Measurements from ENCODE around the gene FMO2. TPM values are rescaled to one million over a fixed set of nuclear protein-coding genes. Genes with fewer than 3 reads are reported as not detected.

FMO2 gene
- total RNA-seq, 1 donor from 2014 or later: 0.24 TPM

- H3K27me3 Mint-ChIP-seq (ENCODE audit: unreplicated experiment): peaks cover 11% of the 10 kb centered on the region
- H3K4me1 Mint-ChIP-seq (ENCODE audit: unreplicated experiment): peaks cover 12% of the 10 kb centered on the region
- H3K4me3 Mint-ChIP-seq (ENCODE audit: unreplicated experiment): no peak overlapping the region
- peaks cover 2% of the 10 kb centered on the region for H3K36me3 Mint-ChIP-seq (ENCODE audit: unreplicated experiment)
- no peak overlapping the region for H3K27ac Mint-ChIP-seq (ENCODE audit: unreplicated experiment)
- no peak for TF ChIP-seq CTCF (IDR thresholded peaks at IDR 0.05)
- peaks cover 3% of the 10 kb centered on the region for H3K9me3 Mint-ChIP-seq (ENCODE audit: unreplicated experiment)
- no peak for DNase-seq (ENCODE audit: extremely low spot score, unreplicated experiment)
These were observed 24.9 kb upstream of the FMO2 start for GRCh38 chr1:171160211-171160610.

DNA sequence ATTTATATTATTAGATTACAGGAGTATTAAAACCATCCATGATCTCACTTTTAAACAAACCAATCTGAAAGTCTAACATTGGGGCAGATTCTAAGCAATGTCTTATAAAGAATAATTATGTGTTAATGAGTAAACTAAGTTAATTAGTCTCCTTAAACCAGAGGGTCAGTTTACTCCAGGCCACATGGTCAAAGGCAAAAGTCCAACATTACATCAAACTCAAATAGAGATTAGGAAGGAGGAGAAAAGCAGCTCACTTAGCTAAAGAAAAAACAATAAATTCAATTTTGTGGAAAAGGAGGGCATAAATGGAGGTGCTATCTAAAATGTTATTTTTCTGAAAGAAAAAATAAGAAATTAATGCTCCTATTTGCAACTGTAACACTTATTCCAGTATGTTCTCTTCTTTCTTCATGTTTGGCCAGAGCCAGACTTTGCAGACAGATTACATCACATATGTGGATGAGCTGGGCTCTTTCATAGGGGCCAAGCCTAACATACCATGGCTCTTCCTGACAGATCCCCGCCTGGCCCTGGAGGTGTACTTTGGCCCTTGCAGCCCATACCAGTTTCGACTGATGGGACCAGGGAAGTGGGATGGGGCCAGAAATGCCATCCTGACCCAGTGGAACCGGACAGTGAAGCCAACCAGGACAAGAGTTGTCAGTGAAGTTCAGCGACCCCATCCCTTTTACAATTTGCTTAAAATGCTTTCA lies 24.3 kb upstream of the FMO2 start:
- TF ChIP-seq CTCF (IDR thresholded peaks at IDR 0.05): no peak
- Mint-ChIP-seq H3K27ac (ENCODE audit: unreplicated experiment) (no peak overlapping the region), H3K27me3 (ENCODE audit: unreplicated experiment) (peaks cover 11% of the 10 kb centered on the region), H3K4me3 (ENCODE audit: unreplicated experiment) (no peak overlapping the region), H3K36me3 (ENCODE audit: unreplicated experiment) (peaks cover 5% of the 10 kb centered on the region), H3K4me1 (ENCODE audit: unreplicated experiment) (peaks cover 12% of the 10 kb centered on the region), H3K9me3 (ENCODE audit: unreplicated experiment) (peaks cover 3% of the 10 kb centered on the region)
- no peak for DNase-seq (ENCODE audit: extremely low spot score, unreplicated experiment)

DNA sequence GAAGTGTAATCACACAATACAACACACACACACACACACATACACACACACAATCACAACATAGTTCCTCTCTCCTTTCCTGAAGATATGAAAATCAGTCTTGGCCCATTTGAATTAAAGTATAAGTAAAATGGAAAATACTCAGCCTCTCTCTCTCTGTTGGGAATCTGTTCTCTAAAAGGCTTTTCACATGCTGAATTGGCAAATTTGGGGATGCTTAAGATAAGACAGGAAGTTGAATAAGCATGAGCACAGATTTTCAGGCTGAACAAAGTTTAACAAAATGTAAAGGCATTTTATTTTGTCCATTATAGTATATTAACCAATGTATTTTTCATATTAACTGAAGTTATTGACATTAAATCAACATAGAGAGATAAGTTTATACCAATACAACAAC lies 23.7 kb upstream of the FMO2 start:
- Mint-ChIP-seq H3K27me3 (ENCODE audit: unreplicated experiment) (peaks cover 7% of the 10 kb centered on the region), H3K4me3 (ENCODE audit: unreplicated experiment) (no peak overlapping the region), H3K9me3 (ENCODE audit: unreplicated experiment) (peaks cover 3% of the 10 kb centered on the region), H3K36me3 (ENCODE audit: unreplicated experiment) (peaks cover 5% of the 10 kb centered on the region), H3K27ac (ENCODE audit: unreplicated experiment) (no peak overlapping the region), H3K4me1 (ENCODE audit: unreplicated experiment) (peaks cover 9% of the 10 kb centered on the region)
- no peak for TF ChIP-seq CTCF (IDR thresholded peaks at IDR 0.05)
- no peak for DNase-seq (ENCODE audit: extremely low spot score, unreplicated experiment)

GRCh38 chr1:171166361-171166760 lies 18.7 kb upstream of the FMO2 start:
- H3K27ac Mint-ChIP-seq (ENCODE audit: unreplicated experiment): no peak overlapping the region
- no peak overlapping the region for H3K4me3 Mint-ChIP-seq (ENCODE audit: unreplicated experiment)
- H3K27me3 Mint-ChIP-seq (ENCODE audit: unreplicated experiment): no peaks in the 10 kb centered on the region
- peaks cover under 1% of the 10 kb centered on the region for H3K4me1 Mint-ChIP-seq (ENCODE audit: unreplicated experiment)
- peaks cover 3% of the 10 kb centered on the region for H3K9me3 Mint-ChIP-seq (ENCODE audit: unreplicated experiment)
- TF ChIP-seq CTCF (IDR thresholded peaks at IDR 0.05): no peak
- peaks cover 3% of the 10 kb centered on the region for H3K36me3 Mint-ChIP-seq (ENCODE audit: unreplicated experiment)
- DNase-seq (ENCODE audit: extremely low spot score, unreplicated experiment): no peak

- H3K4me1 Mint-ChIP-seq (ENCODE audit: unreplicated experiment): no peaks in the 10 kb centered on the region
- no peak overlapping the region for H3K4me3 Mint-ChIP-seq (ENCODE audit: unreplicated experiment)
- no peak overlapping the region for H3K27ac Mint-ChIP-seq (ENCODE audit: unreplicated experiment)
- DNase-seq (ENCODE audit: extremely low spot score, unreplicated experiment): no peak
- no peaks in the 10 kb centered on the region for H3K27me3 Mint-ChIP-seq (ENCODE audit: unreplicated experiment)
- no peak for TF ChIP-seq CTCF (IDR thresholded peaks at IDR 0.05)
- H3K36me3 Mint-ChIP-seq (ENCODE audit: unreplicated experiment): peaks cover 3% of the 10 kb centered on the region
- H3K9me3 Mint-ChIP-seq (ENCODE audit: unreplicated experiment): no peaks in the 10 kb centered on the region
These were observed 17.3 kb upstream of the FMO2 start for GRCh38 chr1:171167785-171168184.
